A673 (cell line): ENCODE results near the gene ENOX1.

ENCODE experiments used
- EZH2 ChIP-seq: fragments of 200-600 bp; sonication (generic); IDR thresholded peaks from 2 replicates; pipeline ENCODE4 v1.6.1; 2017; ENCODE audit warnings: borderline replicate concordance, low read depth, mild to moderate bottlenecking, mixed read lengths, antibody characterized with exemption, low read length; ENCODE audit not compliant: poor library complexity, severe bottlenecking
- TF ChIP-seq, protein P1 (sequence below): fragments of 300-800, 200-600 bp; sonication (generic); conservative IDR thresholded peaks from 2 replicates; pipeline ENCODE4 v1.5.1; 2017; ENCODE audit warnings: low read depth, mild to moderate bottlenecking, antibody characterized with exemption, low read length, moderate library complexity, mixed read lengths

DNA sequence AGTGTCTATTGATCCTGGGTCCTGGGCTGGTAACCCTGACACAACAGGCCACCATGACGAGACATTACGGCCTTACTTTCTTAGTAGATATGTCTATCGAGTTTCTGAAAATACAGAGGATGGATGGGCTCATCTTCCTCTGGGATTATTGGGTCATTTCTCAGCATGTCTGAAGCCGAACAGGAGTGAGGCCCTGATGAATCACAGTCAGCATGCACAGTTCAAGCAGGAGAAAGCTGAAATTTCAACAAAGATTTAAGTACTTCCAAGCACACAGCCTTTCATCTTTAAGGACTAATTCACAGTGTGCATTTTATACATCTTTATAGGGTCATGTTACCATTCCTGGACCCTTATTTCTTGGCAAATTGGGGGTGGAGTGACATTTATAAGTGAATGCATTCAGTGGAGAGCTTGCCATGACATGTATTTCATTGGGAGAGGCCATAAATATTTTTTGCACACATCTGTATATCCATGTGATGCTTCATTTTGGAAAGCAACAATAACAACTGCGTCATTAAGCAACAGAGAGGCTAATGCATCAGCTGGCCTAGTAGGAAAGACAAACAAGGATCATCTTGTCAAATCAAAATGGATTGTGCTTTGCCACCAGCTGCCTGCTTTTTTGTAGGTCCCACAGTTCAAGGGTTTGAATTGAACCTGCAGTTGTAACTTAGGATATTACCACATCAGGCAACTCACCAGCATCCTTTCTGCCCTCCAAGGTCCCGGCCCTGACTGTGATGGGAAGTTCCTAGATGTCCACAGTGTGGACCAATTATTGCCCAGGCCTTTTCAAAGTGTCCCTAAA is 619.9 kb downstream of the ENOX1 start:
- TF ChIP-seq EZH2, result no peak
- TF ChIP-seq, protein P1, sequence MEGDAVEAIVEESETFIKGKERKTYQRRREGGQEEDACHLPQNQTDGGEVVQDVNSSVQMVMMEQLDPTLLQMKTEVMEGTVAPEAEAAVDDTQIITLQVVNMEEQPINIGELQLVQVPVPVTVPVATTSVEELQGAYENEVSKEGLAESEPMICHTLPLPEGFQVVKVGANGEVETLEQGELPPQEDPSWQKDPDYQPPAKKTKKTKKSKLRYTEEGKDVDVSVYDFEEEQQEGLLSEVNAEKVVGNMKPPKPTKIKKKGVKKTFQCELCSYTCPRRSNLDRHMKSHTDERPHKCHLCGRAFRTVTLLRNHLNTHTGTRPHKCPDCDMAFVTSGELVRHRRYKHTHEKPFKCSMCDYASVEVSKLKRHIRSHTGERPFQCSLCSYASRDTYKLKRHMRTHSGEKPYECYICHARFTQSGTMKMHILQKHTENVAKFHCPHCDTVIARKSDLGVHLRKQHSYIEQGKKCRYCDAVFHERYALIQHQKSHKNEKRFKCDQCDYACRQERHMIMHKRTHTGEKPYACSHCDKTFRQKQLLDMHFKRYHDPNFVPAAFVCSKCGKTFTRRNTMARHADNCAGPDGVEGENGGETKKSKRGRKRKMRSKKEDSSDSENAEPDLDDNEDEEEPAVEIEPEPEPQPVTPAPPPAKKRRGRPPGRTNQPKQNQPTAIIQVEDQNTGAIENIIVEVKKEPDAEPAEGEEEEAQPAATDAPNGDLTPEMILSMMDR, result no peak
